SU-DHL-6 (cell line): ENCODE results near the gene AVEN.

ENCODE experiments used
- CTCF ChIP-seq: fragments of 200-600 bp; sonication (generic); IDR thresholded peaks from one replicate; pipeline ENCODE4 v1.5.1; 2017; ENCODE audit warnings: antibody characterized with exemption, mild to moderate bottlenecking, low read length, moderate library complexity; ENCODE audit not compliant: insufficient read depth, poor library complexity, severe bottlenecking
- EZH2phosphoT487 ChIP-seq: fragments of 200-600 bp; sonication (generic), shearing (Covaris generic); conservative IDR thresholded peaks from 2 replicates; pipeline ENCODE4 v1.6.1; 2018; ENCODE audit warnings: mild to moderate bottlenecking, antibody characterized with exemption, low read length, moderate library complexity, mixed read lengths

GRCh38 chr15:34065941-34066340, 26.9 kb upstream of the AVEN start:
- no peak for TF ChIP-seq CTCF
- TF ChIP-seq EZH2phosphoT487, result no peak
